Endothelial cell of umbilical vein (primary cell): ENCODE measurements around the gene DHX40. TPM values are rescaled to one million over a fixed set of nuclear protein-coding genes. Genes with fewer than 3 reads are reported as not detected.

ENCODE experiments used
- BruUV-seq: library from RNA; stranded (reverse); fragments of 400-500 nt; replicated peaks from 2 replicates; lab custom pipeline; 2021; lab: Mats Ljungman, UMichigan
- CTCF ChIA-PET: fragments of 300-600, 350-600 bp; sonication (Branson Sonifier 250); formaldehyde crosslinking; loops from one replicate; lab custom pipeline; 2021; ENCODE audit warnings: antibody characterized with exemption, inconsistent platforms; lab: Charles Lee
- POLR2A ChIA-PET: fragments of 300-600, 350-600 bp; sonication (Branson Sonifier 250); formaldehyde crosslinking; loops from one replicate; lab custom pipeline; 2021; ENCODE audit warnings: antibody characterized with exemption, inconsistent platforms; lab: Charles Lee
- DNase-seq: peaks from one replicate; pipeline ENCODE4 v3.0.0-alpha.2; 2011; ENCODE audit warnings: low read depth, low spot score
- FAIRE-seq: peaks from 2 replicates; lab custom pipeline; 2011; peaks lifted over from hg19 to GRCh38; lab: Jason Lieb, UNC
- H2AFZ ChIP-seq: 2 replicates; pipeline ENCODE4 v1.6.0; 2012; ENCODE audit warnings: low read depth, low read length, control low read depth, inconsistent platforms
- H3K27ac ChIP-seq: 2 replicates; pipeline ENCODE4 v1.5.1; 2011; ENCODE audit warnings: low read depth, mild to moderate bottlenecking, control low read depth, low read length, moderate library complexity; ENCODE audit not compliant: insufficient read depth
- H3K27me3 ChIP-seq, 2 experiments: 2 replicates each; pipeline versions ENCODE4 v1.6.0 to v1.6.1; 2011; ENCODE audit warnings: low read length in 2 of 2, mixed read lengths in 1 of 2; ENCODE audit not compliant: control insufficient read depth in 2 of 2, insufficient read depth in 2 of 2
- H3K36me3 ChIP-seq, 2 experiments: 2 replicates in 1 of 2; 3 replicates in 1 of 2; pipeline ENCODE4 v1.5.1; 2011; ENCODE audit warnings: low read length in 2 of 2, mild to moderate bottlenecking in 1 of 2, moderate library complexity in 1 of 2; ENCODE audit not compliant: control insufficient read depth in 2 of 2, insufficient read depth in 2 of 2; ENCODE audit errors: extremely low read depth in 1 of 2
- H3K4me1 ChIP-seq: 3 replicates; pipeline ENCODE4 v1.5.1; 2011; ENCODE audit warnings: mild to moderate bottlenecking, low read length; ENCODE audit not compliant: control insufficient read depth, insufficient read depth; ENCODE audit errors: extremely low read depth
- H3K4me2 ChIP-seq: 2 replicates; pipeline ENCODE4 v1.6.1; 2011; ENCODE audit warnings: low read length, control low read depth, mixed read lengths; ENCODE audit not compliant: insufficient read depth
- H3K4me3 ChIP-seq, 3 experiments: fragments of 200-600 bp in 1 of 3; sonication (generic), shearing (Covaris generic) in 1 of 3; replicated peaks in 1 of 3; 2 replicates each; pipeline ENCODE4 v1.5.1; 2011 to 2016; ENCODE audit warnings: control low read depth in 3 of 3, low read length in 3 of 3, mild to moderate bottlenecking in 2 of 3, inconsistent platforms in 1 of 3, low read depth in 1 of 3, moderate library complexity in 1 of 3; ENCODE audit not compliant: insufficient read depth in 1 of 3
- H3K79me2 ChIP-seq: 2 replicates; pipeline ENCODE4 v1.6.0; 2012; ENCODE audit warnings: low read length, inconsistent platforms; ENCODE audit not compliant: control insufficient read depth, insufficient read depth
- H3K9ac ChIP-seq: replicated peaks from 2 replicates; pipeline ENCODE3; 2011; ENCODE audit warnings: low read length, control low read depth; ENCODE audit not compliant: insufficient read depth; ENCODE audit errors: extremely low read depth
- H3K9me1 ChIP-seq: replicated peaks from 3 replicates; pipeline ENCODE4 v1.6.0; 2011; ENCODE audit warnings: mild to moderate bottlenecking, low read length; ENCODE audit not compliant: control insufficient read depth, insufficient read depth; ENCODE audit errors: extremely low read depth
- H3K9me3 ChIP-seq: replicated peaks from 2 replicates; pipeline ENCODE4 v1.5.1; 2012; ENCODE audit warnings: low read length, inconsistent platforms; ENCODE audit not compliant: control insufficient read depth, insufficient read depth
- H4K20me1 ChIP-seq: replicated peaks from 2 replicates; pipeline ENCODE3; 2011; ENCODE audit warnings: mild to moderate bottlenecking, low read length; ENCODE audit not compliant: control insufficient read depth, insufficient read depth; ENCODE audit errors: extremely low read depth
- EZH2 ChIP-seq: IDR thresholded peaks from 2 replicates; pipeline ENCODE4 v1.6.1; 2012; ENCODE audit warnings: borderline replicate concordance, low read depth, mild to moderate bottlenecking, moderate library complexity, low read length, inconsistent platforms; ENCODE audit not compliant: severe bottlenecking
- FOS ChIP-seq: IDR thresholded peaks from 2 replicates; pipeline ENCODE4 v1.6.1; 2011; ENCODE audit warnings: mild to moderate bottlenecking, low read length, moderate library complexity, borderline replicate concordance; ENCODE audit not compliant: insufficient read depth
- GATA2 ChIP-seq: IDR thresholded peaks from 2 replicates; pipeline ENCODE4 v1.7.0; 2011; ENCODE audit warnings: low read depth, mild to moderate bottlenecking, moderate library complexity, mixed read lengths, low read length; ENCODE audit not compliant: insufficient read length, insufficient read depth
- JUN ChIP-seq: IDR thresholded peaks from 2 replicates; pipeline ENCODE4 v1.6.1; 2011; ENCODE audit warnings: borderline replicate concordance, low read depth; ENCODE audit not compliant: insufficient read length, insufficient read depth
- MYC ChIP-seq: IDR thresholded peaks from one replicate; pipeline ENCODE4 v1.6.1; 2011; ENCODE audit warnings: mild to moderate bottlenecking, low read depth, low read length
- POLR2A ChIP-seq: IDR thresholded peaks from 2 replicates; pipeline ENCODE4 v1.6.1; 2012; ENCODE audit warnings: low read depth, mild to moderate bottlenecking, control low read depth, low read length
- POLR2AphosphoS5 ChIP-seq: IDR thresholded peaks from 2 replicates; pipeline ENCODE4 v1.6.1; 2012; ENCODE audit warnings: low read depth, mild to moderate bottlenecking, control low read depth, low read length, moderate library complexity; ENCODE audit not compliant: insufficient read depth
- dilution Hi-C: fragments of 300-500 bp; cut with MboI; formaldehyde crosslinking; loops from one replicate; pipeline ENCODE4 v1.15.0; 2019; ENCODE audit warnings: low sequenced_read_pairs; ENCODE audit not compliant: extremely low pct_ligation_motif_present
- intact Hi-C: fragments of 100-400 bp; cut with micrococcal nuclease; formaldehyde crosslinking; loops from one replicate; pipeline ENCODE4 v1.10.0; 2022
- polyA plus RNA-seq, 4 experiments: library from polyadenylated mRNA; depleted of rRNA in 3 of 4; stranded (reverse) in 3 of 4; unstranded in 1 of 4; fragments of >200 nt; gene quantifications; 2 replicates each; pipeline versions ENCODE4 v1.2.1 to v1.2.3, GENCODE V29; 2011 to 2012; ENCODE audit warnings: missing spikeins in 1 of 4
- total RNA-seq: library from RNA; stranded (reverse); gene quantifications from 2 replicates; pipeline ENCODE4 v1.2.3, GENCODE V29; 2021
- TF ChIP-seq, protein P1 (sequence below): IDR thresholded peaks from 2 replicates; pipeline ENCODE4 v1.6.1; 2011; ENCODE audit not compliant: insufficient read depth, insufficient read length
- TF ChIP-seq, protein P2 (sequence below), 2 donors: IDR thresholded peaks; 1 replicate in 1 of 2; 2 replicates in 1 of 2; pipeline ENCODE4 v1.5.1; 2011; ENCODE audit warnings: low read length in 2 of 2, mild to moderate bottlenecking in 2 of 2, moderate library complexity in 2 of 2, control low read depth in 1 of 2, inconsistent platforms in 1 of 2, low read depth in 1 of 2; ENCODE audit not compliant: insufficient read depth in 1 of 2; ENCODE audit errors: extremely low read depth in 1 of 2

The DHX40 gene
- total and polyA plus RNA-seq, 2 donors (not counting 3 experiments of a cell fraction or from before 2014, with no cell fraction given): 14.0 to 29.7 TPM

DNA sequence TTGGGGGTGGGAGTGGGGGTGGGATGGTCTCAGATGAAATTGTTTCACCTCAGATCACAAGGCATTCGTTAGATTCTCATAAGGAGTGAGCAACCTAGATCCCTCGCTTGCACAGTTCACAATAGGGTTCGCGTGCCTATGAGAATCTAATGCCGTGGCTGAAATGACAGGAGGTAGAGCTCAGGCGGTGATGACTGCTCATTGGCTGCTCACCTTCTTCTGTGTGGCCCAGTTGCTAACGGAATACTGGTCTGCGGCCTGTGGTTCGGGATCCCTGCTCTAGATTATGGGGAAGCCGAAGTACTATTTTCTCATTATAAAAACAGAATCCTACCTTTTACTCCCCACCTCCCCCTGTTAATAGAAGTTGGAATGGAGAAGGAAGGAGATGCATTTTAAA, 73.1 kb downstream of the DHX40 start:
- H3K36me3 ChIP-seq: no peaks in the 10 kb centered on the region
- DNase-seq: no peak
- no peaks in the 10 kb centered on the region for H3K9me1 ChIP-seq
- TF ChIP-seq POLR2A (no peak), JUN (no peak), MYC (no peak)
- TF ChIP-seq, protein P1, sequence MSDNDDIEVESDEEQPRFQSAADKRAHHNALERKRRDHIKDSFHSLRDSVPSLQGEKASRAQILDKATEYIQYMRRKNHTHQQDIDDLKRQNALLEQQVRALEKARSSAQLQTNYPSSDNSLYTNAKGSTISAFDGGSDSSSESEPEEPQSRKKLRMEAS: no peak
- dilution Hi-C loops (no loop called here), intact Hi-C loops (no loop called here)
- no peak for FAIRE-seq
- H4K20me1 ChIP-seq: peaks cover 25% of the 10 kb centered on the region
- no peak overlapping the region for H3K27ac ChIP-seq
- H3K27me3 ChIP-seq: no peaks in the 10 kb centered on the region
- H3K9ac ChIP-seq: no peak overlapping the region
- ChIA-PET POLR2A (interaction anchor here (0.6 kb wide), 1 partner anchor 19 kb away, joined by 3 read pairs; no protein-coding TSS in a partner anchor), CTCF (interaction anchor here (1.4 to 1.5 kb wide), 3 partner anchors 9 to 17 kb away, joined by 3 to 6 read pairs (median 5); no protein-coding TSS in a partner anchor)
- H2AFZ ChIP-seq: no peak overlapping the region
- no peak overlapping the region for H3K4me2 ChIP-seq
- no peak overlapping the region for H3K4me3 ChIP-seq
- peaks cover 98% of the 10 kb centered on the region for H3K79me2 ChIP-seq
- H3K9me3 ChIP-seq: no peaks in the 10 kb centered on the region
- BruUV-seq: no TSS peak
- peaks cover 14% of the 10 kb centered on the region for H3K4me1 ChIP-seq

DNA sequence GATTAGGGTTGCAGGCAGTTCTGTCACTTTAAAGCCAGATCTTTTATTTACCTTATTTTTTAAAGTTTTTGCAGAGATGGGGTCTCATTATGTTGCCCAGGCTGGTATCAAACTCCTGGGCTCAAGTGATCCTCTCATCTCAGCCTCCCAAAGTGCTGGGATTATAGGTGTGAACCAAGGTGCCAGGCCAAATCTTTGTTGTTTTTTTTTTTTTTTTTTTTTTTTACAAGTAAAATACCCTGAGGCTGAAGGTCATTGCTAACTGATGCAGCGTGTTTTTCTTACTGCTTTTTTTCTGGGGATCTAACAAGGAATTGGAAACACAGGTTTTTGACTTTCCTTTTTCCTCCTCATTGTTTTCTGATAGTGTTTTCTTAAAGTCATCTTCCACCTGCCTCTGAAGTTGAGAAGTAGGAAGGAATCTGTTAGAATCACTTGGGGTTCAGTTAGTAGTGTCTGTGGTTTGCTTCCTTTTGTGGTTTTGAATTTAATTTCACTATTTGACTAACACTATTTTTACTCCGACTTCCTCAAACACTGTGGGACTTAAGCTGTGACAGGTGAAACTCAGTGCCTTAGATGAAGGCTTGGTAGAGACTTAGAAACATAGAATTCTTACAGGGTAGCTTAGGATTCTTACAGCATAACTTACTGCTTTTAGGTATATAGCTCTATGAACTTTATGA, 76.5 kb downstream of the DHX40 start:
- POLR2A ChIA-PET: no interaction called here
- CTCF ChIA-PET: interaction anchor here (1.1 to 1.4 kb wide), 2 partner anchors 8 to 331 kb away, joined by 5 to 11 read pairs; no protein-coding TSS in a partner anchor
- TF ChIP-seq GATA2: no peak
- no peak for TF ChIP-seq MYC
- no peak for TF ChIP-seq POLR2AphosphoS5
- TF ChIP-seq EZH2: no peak
- TF ChIP-seq, protein P1: no peak
- TF ChIP-seq, protein P2, sequence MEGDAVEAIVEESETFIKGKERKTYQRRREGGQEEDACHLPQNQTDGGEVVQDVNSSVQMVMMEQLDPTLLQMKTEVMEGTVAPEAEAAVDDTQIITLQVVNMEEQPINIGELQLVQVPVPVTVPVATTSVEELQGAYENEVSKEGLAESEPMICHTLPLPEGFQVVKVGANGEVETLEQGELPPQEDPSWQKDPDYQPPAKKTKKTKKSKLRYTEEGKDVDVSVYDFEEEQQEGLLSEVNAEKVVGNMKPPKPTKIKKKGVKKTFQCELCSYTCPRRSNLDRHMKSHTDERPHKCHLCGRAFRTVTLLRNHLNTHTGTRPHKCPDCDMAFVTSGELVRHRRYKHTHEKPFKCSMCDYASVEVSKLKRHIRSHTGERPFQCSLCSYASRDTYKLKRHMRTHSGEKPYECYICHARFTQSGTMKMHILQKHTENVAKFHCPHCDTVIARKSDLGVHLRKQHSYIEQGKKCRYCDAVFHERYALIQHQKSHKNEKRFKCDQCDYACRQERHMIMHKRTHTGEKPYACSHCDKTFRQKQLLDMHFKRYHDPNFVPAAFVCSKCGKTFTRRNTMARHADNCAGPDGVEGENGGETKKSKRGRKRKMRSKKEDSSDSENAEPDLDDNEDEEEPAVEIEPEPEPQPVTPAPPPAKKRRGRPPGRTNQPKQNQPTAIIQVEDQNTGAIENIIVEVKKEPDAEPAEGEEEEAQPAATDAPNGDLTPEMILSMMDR (IDR thresholded peaks at IDR 0.05; ENCODE audit: extremely low read depth in 1 of 2, insufficient read depth in 1 of 2, low read depth in 1 of 2, low read length in 2 of 2): no peak
- no peak for TF ChIP-seq FOS
- no peak for TF ChIP-seq POLR2A
- no peak for TF ChIP-seq JUN
- H3K36me3 ChIP-seq: peaks cover 0 to 14% of the 10 kb centered on the region in 2 experiments
- H3K27ac ChIP-seq: no peak overlapping the region
- no peak overlapping the region for H3K9ac ChIP-seq
- H3K9me3 ChIP-seq: no peaks in the 10 kb centered on the region
- dilution Hi-C loops: no loop called here
- peaks cover 3% of the 10 kb centered on the region for H3K9me1 ChIP-seq
- no peak overlapping the region for H3K4me3 ChIP-seq
- no peaks in the 10 kb centered on the region for H3K27me3 ChIP-seq
- H2AFZ ChIP-seq: no peak overlapping the region
- DNase-seq (no peak), FAIRE-seq (no peak)
- intact Hi-C loops: no loop called here
- H3K79me2 ChIP-seq: peaks cover 97% of the 10 kb centered on the region
- H3K4me1 ChIP-seq: no peaks in the 10 kb centered on the region
- peaks cover 10% of the 10 kb centered on the region for H4K20me1 ChIP-seq
- no TSS peak for BruUV-seq
- H3K4me2 ChIP-seq: no peak overlapping the region
